ENCODE results near the gene GAPDHS. TPM values are rescaled to one million over a fixed set of nuclear protein-coding genes. Genes with fewer than 3 reads are reported as not detected.

Gene GAPDHS
- total RNA-seq, 1 experiment from 2014 or later, result not detected

DNA sequence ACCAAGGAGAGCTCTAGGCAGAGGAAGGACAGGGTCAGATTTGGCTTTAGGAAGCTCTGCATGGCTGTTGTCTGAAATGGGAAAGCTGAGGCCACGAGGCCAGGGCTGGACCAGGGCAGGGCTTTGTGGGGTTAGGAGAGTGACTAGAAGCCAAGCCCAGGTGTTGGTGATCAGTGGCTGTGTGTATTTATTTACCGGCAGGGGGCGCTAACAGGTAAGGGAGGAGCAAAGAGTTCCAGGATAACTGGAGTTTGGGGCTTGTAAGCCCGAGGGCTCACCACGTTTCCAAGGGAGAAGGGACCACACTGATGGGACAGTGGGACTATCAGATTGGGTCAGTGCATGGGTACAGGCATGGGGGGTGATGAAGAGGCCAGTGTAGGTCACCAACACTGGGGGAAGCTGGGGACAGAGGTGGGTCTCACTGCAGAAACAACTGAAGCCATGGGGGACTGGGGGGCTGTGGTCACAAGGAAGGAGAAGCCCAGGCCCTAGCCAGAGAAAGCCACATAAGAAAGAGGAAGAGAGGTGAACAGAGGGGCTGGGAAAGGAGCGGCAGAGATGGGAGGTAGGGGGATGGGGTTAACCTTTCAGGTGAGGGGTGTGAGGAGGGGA lies 16.0 kb downstream of the GAPDHS start:
- TF ChIP-seq, protein P1, sequence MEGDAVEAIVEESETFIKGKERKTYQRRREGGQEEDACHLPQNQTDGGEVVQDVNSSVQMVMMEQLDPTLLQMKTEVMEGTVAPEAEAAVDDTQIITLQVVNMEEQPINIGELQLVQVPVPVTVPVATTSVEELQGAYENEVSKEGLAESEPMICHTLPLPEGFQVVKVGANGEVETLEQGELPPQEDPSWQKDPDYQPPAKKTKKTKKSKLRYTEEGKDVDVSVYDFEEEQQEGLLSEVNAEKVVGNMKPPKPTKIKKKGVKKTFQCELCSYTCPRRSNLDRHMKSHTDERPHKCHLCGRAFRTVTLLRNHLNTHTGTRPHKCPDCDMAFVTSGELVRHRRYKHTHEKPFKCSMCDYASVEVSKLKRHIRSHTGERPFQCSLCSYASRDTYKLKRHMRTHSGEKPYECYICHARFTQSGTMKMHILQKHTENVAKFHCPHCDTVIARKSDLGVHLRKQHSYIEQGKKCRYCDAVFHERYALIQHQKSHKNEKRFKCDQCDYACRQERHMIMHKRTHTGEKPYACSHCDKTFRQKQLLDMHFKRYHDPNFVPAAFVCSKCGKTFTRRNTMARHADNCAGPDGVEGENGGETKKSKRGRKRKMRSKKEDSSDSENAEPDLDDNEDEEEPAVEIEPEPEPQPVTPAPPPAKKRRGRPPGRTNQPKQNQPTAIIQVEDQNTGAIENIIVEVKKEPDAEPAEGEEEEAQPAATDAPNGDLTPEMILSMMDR (conservative IDR thresholded peaks at IDR 0.05), result peak; percentile 85
- WGBS (ENCODE audit: extremely low coverage, insufficient read length, low lambda C conversion rate), result no CpG with 5 or more reads among the region's 6 CpGs

More for the DNA sequence above, 16.0 kb downstream of the GAPDHS start:
- peak overlapping the region in 1 of 2 experiments; percentile 16; a peak in 4 of 5 replicates for H3K4me3 Mint-ChIP-seq
- H3K4me1 Mint-ChIP-seq, result peaks cover 20 to 26% of the 10 kb centered on the region in 2 experiments
- Histone ChIP-seq H3K4ac (ENCODE audit: low read depth, low read length) (no peak overlapping the region), H3T11ph (ENCODE audit: low read length) (no peak overlapping the region), H2AFZ (ENCODE audit: low read length) (no peak overlapping the region), H4K5ac (ENCODE audit: insufficient read length, low read depth, low read length) (no peak overlapping the region), H3K4me2 (ENCODE audit: insufficient read depth, insufficient read length, low read length) (no peak overlapping the region), H3K9ac (ENCODE audit: extremely low read depth, insufficient read length, low read length) (no peak overlapping the region), H4K20me1 (ENCODE audit: control insufficient read depth, insufficient read depth, insufficient read length) (no peaks in the 10 kb centered on the region), H3K9me3 (ENCODE audit: control insufficient read depth, low read depth, low read length) (no peaks in the 10 kb centered on the region), H3K27ac (ENCODE audit: insufficient read length, low read depth, low read length) (no peak overlapping the region), H3K27me3 (ENCODE audit: insufficient read depth, low read length) (no peaks in the 10 kb centered on the region), H3K23ac (ENCODE audit: insufficient read length, low read depth, low read length) (no peak overlapping the region), H2BK120ac (ENCODE audit: low read depth, low read length, poor library complexity, severe bottlenecking) (no peak overlapping the region), H3K79me1 (ENCODE audit: insufficient read depth, low read depth, low read length, poor library complexity, severe bottlenecking) (no peaks in the 10 kb centered on the region), H3K4me1 (ENCODE audit: insufficient read depth, low read length) (peaks cover 4% of the 10 kb centered on the region; the same call in 1 of the 2 replicates), H3K56ac (ENCODE audit: insufficient read length, low read depth, low read length) (no peak overlapping the region), H2BK12ac (ENCODE audit: insufficient read length, low read depth, low read length) (no peak overlapping the region), H2BK20ac (ENCODE audit: low read depth, low read length, poor library complexity, severe bottlenecking) (no peak overlapping the region), H3K18ac (ENCODE audit: insufficient read length, low read depth, low read length) (no peak overlapping the region), H2AK5ac (ENCODE audit: insufficient read length, low read length) (no peak overlapping the region), H4K91ac (ENCODE audit: insufficient read length, low read depth, low read length) (no peak overlapping the region), H2BK15ac (ENCODE audit: low read depth, low read length) (no peak overlapping the region), H3K23me2 (ENCODE audit: insufficient read length, low read depth, low read length, poor library complexity, severe bottlenecking) (peaks cover 13% of the 10 kb centered on the region), H3K79me2 (ENCODE audit: insufficient read depth, low read length) (peaks cover 3% of the 10 kb centered on the region; the same call in 1 of the 2 replicates), H4K8ac (replicated peaks; ENCODE audit: insufficient read length, low read depth, low read length) (no peak overlapping the region), H3K14ac (ENCODE audit: insufficient read depth, low read length) (no peak overlapping the region), H2BK5ac (ENCODE audit: insufficient read length, low read length) (no peak overlapping the region)
- peak overlapping the region; percentile 50 to 81 (median 79); a peak in 3 of 7 replicates for H3K27ac Mint-ChIP-seq
- peaks cover 7 to 43% (median 21%) of the 10 kb centered on the region in 3 experiments; a peak in 6 of 7 replicates for H3K36me3 Mint-ChIP-seq (ENCODE audit: insufficient read depth in 1 of 3, low read depth in 3 of 3)
- peak; percentile 79 for DNase-seq
- peaks cover 8% of the 10 kb centered on the region for H3K27me3 Mint-ChIP-seq (ENCODE audit: low read depth)
- H3K9me3 Mint-ChIP-seq, result no peaks in the 10 kb centered on the region

Data from H9 (cell line).